NCI-H748 treated with DMSO at 0.1 percent for 48 hours (cell line): ENCODE data around the gene PTPN20.
A peak's percentile ranks its signal among the peaks of the same experiment; 100 is the strongest.
"Not testable (repeated sequence)": the region's sequence is repeated elsewhere in the genome, so short reads cannot be mapped to it uniquely, and the experiment has no call there.

Source experiments
- DNase-seq: peaks from one replicate; lab custom pipeline; 2025; lab: John Stamatoyannopoulos, UW

PTPN20 gene

DNA sequence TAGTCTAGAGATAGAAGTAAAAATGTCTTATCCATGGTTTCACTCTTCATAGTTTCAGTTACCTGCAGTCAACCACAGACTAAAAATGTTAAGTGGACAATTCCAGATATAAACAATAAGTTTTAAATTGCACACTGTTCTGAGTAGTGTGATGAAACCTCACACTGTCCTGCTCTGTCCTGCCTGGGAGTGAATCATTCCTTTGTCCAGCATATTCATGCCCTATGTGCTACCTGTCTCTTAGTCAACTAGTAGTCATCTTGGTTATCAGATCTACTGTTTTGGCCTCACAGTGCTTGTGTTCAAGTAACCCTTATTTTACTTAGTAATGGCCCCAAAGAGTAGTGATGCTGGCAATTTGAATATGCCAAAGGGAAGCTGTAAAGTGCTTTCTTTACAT lies 49.5 kb downstream of the PTPN20 start:
- DNase-seq, result not testable (repeated sequence)

DNA sequence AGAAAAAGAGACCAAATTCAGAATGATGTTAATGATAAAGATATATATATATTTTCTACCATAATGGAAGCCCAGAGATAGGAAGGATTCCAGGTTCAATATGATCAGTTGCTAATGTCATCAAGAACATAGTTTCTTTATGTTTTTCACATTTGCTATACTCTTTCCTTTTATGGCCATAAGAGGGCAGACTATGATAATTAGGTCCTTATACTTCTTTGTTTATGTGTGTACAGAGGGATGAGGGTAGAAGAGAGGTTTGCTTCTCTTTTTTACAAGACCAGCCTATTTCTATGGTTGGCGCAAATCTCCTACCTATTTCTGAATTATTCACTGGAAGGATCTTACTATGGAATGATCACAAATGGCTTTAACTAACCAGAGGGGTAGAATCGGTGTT lies 52.1 kb downstream of the PTPN20 start:
- DNase-seq, result not testable (repeated sequence)

DNA sequence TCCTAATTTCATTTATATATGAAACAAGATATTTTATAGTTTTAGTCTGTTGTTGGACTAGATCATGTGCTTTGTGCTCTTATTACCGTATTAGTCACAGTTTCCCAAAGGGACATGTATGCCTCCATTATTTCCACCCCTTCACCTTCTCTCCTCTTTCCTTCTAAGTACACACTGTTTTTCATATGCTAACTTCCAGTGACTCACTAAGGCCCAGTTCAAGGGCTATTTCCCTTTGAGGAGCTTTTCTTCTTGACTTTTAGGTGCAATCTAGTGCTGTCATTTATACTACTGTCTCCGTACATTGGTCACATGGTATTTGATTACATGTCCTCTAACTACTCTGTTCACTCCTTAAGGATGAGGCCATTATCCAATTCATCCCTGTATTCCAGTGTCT lies 55.8 kb downstream of the PTPN20 start:
- not testable (repeated sequence) for DNase-seq

DNA sequence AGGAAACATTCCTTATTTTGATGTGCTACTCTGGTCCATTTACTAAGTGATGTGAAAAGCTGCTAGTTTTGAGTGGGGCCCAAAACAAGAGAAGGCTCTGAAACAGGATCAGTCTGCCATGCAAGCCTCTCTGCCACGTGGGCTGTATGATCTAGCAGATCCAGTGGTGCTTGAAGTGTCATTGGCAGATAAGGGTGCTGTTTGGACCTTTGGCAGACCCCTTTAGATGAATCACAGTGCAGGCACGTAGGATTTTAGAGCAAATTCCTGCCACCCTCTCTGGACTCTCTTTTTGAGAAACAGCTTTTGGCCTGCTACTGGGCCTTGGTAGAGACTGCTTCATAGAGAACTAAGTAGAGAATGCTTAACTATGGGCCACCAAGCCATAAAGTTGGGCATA lies 69.0 kb downstream of the PTPN20 start:
- DNase-seq, result not testable (repeated sequence)

DNA sequence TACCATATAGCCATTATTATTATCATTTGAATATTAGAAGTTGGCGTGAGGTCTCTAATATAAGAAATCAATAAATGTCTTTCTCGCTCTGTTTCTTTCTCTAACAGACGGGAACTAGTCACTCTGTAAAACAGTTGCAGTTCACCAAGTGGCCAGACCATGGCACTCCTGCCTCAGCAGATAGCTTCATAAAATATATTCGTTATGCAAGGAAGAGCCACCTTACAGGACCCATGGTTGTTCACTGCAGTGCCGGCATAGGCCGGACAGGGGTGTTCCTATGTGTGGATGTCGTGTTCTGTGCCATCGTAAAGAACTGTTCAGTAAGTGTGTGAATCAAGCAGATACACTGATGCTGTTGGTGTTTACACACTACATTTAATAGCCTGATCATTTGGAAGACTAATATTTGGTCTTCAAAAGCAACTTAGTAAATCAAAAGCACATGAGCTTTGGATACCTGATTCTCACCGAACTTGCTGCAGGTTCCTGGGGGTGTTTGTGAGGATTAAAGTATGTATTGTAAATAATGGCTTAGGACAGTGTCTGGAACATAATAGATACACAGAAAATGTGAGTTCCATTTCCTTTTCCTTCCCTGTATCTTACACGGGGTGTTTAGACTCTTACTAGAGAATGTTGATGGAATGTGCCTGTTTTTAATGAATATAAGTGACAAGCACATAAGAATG lies 76.2 kb downstream of the PTPN20 start:
- not testable (repeated sequence) for DNase-seq

DNA sequence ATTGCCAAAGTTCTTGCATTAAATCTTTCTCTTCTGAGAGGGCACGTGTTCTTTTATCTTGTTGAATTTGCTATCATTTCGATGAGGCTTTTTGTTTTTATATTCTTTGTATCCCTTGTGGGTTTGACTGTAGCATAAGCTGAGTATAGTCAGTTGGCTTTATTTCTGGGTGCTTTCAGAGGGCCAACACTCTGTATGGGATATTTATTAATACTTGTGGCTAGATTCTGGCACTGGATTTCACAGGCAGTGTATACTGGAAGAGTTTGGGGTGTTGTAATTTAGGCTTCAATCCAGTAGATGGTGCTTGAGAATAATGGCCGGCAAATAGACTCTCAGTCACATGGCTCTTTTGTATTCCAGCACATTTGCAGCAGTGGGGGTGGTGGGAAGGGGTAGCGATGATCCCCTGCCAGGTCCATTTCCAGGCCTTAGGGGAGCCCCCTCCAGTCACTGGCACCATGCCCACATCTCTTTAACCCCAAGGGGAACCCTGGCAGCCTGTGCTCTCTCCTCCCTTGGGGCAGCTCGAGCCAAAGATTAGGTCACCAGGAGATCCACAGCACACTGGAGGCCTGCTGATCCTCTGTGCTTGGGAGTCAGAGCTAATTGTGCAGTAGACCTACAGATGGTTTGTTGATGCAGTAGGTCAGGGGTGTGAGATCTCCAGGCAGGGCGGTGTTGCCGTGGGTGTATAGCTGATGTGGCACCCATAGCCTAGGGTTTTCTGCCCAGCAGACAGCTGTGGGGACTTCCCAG lies 81.8 kb downstream of the PTPN20 start:
- peak; percentile 1 for DNase-seq

DNA sequence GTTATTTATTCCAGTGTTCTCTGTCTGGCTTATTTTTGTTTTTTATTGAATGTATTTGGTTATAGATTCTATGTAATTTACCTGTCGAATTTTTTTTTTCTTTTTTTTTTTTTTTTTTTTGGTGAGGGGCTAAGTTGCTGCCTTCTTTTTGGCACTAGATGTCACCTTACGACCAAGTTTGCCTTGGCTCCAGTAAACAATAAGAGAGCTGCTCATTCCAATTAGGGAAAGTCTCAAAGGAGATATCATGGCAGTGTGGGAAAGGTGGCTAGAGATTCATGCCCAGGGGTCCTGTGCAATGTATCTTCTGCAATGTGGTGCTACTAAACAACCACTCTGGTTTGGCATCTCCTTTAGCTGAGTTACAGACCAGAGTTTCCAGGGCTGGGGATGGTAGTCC lies 84.0 kb downstream of the PTPN20 start:
- DNase-seq, result no peak

DNA sequence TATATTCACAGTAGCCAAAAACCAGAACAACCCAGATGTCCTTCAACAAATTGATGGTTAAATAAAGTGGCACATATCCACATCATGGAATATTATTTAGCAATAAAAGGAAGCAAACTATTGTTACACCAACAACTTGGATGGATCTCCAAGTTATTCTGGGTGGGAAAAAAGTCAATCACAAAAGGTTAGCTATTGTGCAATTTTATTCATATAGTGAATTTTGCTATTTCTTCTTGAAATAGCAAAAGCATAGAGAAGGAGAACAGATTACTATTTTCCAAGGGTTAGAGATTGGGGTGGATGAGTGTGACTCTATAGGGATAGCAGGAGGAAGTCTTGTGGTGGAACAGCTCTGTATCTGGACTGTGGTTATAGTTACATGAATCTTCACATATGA lies 87.0 kb downstream of the PTPN20 start:
- DNase-seq, result no peak

DNA sequence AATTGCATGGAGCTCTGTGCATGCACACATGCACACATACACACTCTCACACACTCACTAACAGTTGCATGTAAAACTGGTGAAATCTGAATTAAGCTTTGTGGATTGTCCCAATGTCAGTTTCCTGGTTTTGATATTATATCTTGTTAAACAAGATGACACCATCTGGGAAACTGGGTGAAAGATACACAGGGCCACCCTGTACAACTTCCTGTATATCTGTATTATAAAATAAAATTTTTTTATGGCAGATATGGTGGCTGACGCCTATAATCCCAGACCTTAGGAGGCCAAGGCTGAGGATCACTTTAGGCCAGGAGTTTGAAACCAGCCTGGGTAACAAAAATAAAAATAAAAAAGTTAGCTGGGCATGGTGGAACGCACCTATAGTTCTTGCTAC lies 87.4 kb downstream of the PTPN20 start:
- no peak for DNase-seq

DNA sequence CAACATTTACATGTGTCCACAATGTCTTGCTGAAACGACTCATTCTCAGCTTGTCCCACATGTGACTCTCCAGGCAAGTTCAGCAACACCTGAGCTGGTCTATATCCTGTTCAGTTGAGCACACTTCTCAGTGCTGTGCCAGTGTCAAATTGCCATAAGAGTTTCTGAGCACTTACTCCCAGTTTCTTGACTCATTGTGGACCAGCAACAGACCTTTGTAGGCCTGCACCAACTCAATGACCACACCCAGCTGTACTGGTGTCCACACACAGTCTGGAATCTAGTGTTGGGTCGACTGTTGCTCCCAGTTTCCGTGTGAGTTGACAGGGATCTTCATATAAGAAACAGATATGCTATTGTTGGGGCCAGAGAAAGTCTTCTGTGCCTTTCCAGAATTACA lies 88.0 kb downstream of the PTPN20 start:
- no peak for DNase-seq

DNA sequence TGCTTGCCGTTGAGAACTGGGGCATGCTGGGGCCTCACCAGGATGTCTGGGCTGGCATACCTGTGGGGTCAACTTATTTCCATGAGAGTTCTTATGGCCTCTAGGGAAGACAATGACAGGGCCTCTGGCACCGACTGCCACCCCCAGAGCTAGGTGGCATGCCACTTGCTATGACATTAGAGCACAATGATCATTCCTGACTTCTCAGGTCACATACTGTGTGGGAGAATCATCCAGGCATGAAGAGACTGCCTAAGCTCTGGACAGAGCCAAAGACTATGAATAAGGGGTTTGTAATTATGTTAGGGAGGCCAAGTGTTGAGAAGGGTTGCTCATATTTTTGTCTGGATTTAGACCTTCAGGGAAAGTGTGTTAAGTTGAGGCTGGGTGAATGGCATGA lies 97.5 kb downstream of the PTPN20 start:
- no peak for DNase-seq

DNA sequence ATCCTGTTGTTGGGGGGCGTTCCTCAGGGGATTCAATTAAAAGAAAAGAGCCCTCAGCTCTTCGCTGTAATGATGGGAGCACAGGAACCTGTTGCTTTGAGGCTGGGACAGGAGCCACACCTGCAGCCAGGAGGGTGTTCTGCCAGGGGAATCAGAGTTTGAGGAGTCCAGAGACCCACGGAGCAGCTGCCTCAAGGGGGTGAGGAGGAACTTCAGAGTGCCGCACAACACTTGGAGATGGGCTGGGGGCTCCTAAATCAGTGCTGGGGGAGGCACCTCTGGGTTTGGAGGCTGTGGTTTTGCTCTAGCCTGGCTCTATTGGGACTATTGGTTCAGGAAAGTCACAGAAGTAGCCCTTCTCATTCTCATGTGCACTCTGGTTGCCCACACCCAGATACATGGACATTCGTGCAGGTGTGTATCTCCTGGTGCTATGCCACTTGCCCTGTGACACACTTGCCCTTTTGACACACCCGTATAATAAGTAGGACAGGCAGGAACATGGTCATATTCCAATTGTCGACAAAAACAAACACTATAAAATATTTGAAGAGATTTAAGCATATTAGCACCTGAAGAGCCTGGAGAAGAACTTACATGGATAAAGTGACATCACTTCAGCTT lies 98.1 kb downstream of the PTPN20 start:
- no peak for DNase-seq

DNA sequence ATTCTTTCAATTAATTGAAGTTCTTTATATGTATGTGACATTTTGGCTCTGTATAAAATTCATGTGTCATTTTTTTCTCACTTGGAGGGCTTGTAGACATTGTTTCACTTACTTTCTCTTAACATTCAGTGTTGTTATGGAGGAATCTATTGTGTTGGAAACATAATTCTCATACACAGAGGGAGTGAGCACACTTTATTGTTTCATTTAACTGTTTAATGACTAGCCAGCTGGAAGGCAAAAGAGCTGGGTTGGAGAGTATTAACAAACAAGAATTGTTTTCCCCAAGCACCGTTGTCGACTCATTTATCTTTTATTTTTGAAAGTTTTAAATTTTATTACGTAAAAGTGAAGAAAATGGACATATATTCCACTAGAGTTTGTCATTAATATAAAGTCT lies 98.8 kb downstream of the PTPN20 start:
- no peak for DNase-seq

DNA sequence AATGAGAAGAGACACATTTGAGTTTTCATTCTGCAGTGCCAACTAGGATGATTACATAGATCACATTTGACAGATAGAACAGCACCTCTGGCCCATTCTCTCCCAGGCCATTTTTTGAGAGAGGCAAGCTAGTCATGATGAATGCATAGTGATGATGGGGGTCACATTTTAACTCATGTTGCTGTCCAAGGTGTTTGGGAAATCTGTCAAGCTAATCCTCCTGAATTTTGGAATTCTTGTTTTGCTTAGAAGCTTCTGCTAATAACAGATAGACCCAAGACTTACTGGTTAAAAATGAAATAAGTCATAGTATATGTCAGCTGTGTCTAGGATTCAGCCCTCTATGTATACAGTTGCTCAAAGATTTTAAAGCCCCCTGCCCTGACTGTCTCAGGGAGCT lies 101.0 kb downstream of the PTPN20 start:
- DNase-seq, result no peak

DNA sequence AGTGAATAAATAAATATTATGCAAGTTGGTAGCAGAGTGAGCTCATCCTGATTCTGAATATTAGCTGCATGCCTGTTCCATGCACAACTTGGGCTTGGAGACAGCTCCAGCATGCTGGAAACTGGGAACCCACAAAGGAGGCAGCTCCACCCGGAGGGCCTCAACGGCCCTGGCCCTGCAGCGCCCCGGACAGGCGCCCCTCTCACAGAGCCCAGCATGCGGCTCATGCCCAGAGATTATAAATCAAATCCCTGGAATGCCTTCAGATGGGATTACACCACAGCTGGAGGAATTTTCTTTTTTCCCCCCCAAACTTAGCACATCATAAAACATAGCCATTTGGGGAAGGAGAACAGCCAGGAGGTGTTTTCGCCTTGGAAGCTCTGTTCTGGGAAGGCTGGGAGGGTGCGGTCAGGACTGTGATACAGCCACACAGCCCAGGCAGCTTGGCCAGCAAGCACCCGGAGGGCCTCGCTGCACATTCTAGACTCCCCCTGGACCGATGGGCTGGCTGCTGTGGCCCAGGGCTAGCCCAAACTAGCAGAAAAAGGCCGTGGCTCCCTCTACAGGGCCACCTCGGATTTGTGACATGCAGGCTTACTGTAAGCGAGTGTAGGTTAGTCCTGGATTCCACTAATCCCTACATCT lies 102.4 kb downstream of the PTPN20 start:
- no peak for DNase-seq

DNA sequence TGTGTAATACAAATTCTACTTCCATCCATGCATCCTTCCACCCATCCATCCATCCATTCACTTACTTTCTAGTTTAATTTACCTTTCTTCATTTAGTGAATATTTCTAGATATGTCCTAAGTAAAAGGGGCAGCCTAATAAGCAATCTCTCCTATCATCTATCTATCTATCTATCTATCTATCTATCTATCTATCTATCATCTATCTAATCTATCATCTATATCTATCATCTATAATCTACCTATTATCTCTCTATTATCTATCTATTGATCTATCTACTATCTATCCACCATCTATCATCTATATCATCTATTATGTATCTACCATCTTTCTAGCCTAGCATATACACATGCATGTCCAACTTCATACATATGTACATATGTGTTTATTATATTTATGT lies 104.2 kb downstream of the PTPN20 start:
- no peak for DNase-seq

DNA sequence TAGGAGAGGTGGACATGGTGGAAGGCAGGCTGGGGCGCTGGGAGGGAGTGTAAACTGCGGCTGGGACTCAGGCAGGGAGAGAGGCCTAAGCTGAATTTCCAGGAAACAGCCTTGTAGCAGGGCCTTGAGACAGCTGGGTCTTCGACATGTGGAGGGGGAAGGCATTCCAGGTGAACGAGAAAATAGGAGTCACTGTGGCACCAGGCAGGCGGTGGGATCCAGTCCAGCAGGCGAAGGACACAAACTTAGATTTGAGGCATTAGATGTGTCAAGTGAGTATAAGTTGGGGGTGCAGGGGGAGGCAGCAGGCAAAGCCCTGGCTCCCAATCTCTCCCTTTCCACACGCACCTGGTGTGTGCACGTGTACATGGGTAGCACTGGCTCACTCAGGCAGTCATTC lies 105.3 kb downstream of the PTPN20 start:
- DNase-seq, result no peak

DNA sequence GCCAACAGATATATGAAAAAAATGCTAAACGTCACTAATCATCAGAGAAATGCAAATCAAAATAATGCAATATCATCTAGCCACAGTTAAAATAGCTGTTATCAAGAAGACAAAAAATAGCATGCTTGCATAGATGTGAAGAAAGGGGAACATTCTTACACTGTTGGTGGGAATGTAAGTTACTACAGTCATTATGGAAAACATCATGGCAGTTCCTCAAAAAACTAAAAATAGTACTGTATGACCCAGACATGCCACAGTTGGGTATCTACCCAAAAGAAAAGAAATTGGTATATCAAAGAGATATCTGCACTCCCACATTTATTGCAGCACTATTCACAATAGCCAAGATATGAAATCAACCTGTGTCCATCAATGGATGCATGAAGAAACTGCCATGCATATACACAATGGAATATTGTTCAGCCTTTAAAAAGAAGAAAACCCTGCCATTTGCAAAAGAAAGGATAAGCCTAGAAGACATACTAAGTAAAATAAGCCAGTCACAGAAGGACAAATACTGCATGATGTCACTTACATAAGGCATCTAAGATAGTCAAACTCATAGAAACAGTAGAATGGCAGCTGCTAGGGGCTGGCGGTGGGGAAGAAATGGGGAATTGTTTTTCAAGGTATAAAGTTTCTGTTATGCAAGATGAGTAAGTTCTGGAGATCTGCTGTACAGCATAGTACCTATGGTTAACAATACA lies 107.0 kb downstream of the PTPN20 start:
- no peak for DNase-seq

DNA sequence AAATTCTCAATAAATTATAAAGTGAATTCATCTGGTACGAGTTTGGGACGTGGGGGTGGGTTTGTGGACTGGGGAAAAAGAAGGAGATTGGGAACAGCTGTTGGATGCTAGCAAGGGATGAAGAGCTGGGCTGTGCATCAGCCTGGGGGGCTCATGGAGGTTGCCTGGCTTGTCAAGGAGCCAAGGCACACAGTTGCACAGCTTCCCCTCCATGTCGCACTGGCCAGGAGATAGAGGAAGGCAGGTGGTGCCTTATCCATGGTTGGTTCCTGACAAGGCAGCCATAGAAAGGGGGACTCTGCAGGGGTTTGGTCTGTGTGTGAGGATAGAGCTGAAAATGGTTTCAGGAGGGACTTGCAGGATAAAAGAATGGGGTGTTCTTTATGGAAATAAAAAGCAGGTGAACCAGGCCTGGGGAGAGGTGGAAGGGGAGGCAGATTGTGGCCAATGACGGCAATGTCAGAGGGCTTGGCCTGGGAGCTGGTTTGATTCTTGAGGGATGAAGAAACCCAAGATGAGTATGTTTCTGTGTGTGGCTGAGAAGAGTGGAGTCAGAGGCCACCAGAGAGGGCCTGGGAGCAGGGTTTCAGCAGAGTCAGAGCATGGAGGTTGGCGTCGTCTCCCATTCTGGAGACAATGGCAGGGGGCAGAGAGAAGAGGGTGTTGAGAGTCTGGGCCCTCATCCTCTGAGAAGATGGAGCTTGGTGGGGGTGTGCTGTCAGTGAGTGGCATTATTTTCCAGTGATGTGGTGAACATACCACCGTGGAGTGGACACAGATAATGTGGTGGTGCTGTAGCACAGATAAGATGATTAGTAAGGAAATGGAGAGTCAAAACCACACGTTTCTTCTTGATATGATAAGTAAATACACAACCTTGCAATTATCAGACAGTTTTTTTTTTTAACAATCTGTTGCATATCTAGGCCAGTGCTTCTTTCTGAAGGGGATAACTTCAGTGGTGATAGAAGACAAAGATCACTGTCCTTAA lies 108.2 kb downstream of the PTPN20 start:
- no peak for DNase-seq

DNA sequence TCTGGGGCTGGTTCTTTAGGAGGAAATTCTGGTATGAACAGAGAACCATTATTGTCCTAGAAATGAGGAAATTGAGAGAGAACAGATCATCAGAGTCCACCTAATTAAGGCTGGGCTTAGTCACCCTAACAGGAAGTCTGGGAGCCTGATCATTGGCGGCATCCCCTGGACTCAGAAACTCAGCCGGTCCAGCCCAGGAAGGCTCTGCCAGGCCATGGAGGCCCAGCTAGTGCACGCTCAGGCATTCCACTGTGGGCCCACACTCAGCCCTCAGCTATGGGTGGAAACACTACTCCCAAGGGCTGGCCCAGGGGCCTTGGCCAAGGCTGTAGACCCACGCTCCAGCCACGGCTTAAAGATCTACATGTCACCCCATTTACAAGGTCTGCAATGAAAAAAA lies 109.2 kb downstream of the PTPN20 start:
- no peak for DNase-seq

DNA sequence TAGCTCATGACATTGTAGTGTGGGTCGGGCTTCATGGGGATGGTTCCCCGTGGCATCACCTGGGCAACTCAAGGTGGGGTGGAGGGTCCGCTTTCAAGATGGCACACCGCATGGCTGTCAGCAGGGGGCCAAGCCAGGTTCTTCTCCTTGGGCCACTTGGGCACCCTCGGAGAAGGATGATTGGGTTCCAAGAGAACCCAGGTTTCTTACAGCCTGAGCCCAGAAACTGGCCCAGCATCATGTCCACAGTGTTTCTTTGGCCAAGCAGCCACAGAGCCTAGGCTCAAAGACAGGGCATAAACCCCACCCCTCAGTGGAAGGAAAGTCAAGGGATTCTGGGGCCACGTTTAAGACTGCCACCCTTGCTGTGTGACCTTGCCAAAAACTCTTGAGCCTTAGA lies 110.6 kb downstream of the PTPN20 start:
- DNase-seq, result no peak
